ENCODE results near the gene OTX2. TPM values are rescaled to one million over a fixed set of nuclear protein-coding genes. Genes with fewer than 3 reads are reported as not detected.

Gene OTX2
- total and polyA plus RNA-seq, 2 experiments from 2014 or later: 16.5 to 23.9 TPM

- Histone ChIP-seq H3K27ac (ENCODE audit: low read depth) (no peak overlapping the region), H3F3A (replicated peaks; ENCODE audit: low read depth) (no peaks in the 10 kb centered on the region), H2AFZ (no peak overlapping the region), H4K20me1 (replicated peaks; ENCODE audit: insufficient read depth) (no peaks in the 10 kb centered on the region), H3K36me3 (ENCODE audit: insufficient read depth) (no peaks in the 10 kb centered on the region), H3K4me1 (ENCODE audit: insufficient read depth) (peaks cover 30% of the 10 kb centered on the region), H3K79me2 (replicated peaks; ENCODE audit: insufficient read depth) (no peaks in the 10 kb centered on the region), H3K9me2 (ENCODE audit: insufficient read depth) (no peaks in the 10 kb centered on the region), H3K27me3 (ENCODE audit: insufficient read depth) (no peaks in the 10 kb centered on the region), H3K4me3 (no peak overlapping the region), H3K4me2 (no peak overlapping the region)
- no peaks in the 10 kb centered on the region for H3K27me3 Mint-ChIP-seq (ENCODE audit: insufficient read depth, low read depth, poor library complexity)
- H3K4me3 Mint-ChIP-seq: no peak overlapping the region
- ATAC-seq: no peak
- DNase-seq (ENCODE audit: low spot score): no peak
- H3K9me3 Mint-ChIP-seq: no peaks in the 10 kb centered on the region; the same call in 2 of the 3 replicates
- H3K36me3 Mint-ChIP-seq (ENCODE audit: low read depth): no peaks in the 10 kb centered on the region
- H3K4me1 Mint-ChIP-seq: peaks cover 33% of the 10 kb centered on the region
- no peak overlapping the region for H3K27ac Mint-ChIP-seq
- no peak for TF ChIP-seq REST (IDR thresholded peaks at IDR 0.05; ENCODE audit: unreplicated experiment)
- no peak for TF ChIP-seq JUNB (IDR thresholded peaks at IDR 0.05; ENCODE audit: unreplicated experiment)
- TF ChIP-seq, protein P1, sequence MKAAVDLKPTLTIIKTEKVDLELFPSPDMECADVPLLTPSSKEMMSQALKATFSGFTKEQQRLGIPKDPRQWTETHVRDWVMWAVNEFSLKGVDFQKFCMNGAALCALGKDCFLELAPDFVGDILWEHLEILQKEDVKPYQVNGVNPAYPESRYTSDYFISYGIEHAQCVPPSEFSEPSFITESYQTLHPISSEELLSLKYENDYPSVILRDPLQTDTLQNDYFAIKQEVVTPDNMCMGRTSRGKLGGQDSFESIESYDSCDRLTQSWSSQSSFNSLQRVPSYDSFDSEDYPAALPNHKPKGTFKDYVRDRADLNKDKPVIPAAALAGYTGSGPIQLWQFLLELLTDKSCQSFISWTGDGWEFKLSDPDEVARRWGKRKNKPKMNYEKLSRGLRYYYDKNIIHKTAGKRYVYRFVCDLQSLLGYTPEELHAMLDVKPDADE (IDR thresholded peaks at IDR 0.05): no peak
- TF ChIP-seq EZH2 (IDR thresholded peaks at IDR 0.05; ENCODE audit: low read depth, unreplicated experiment): no peak
- TF ChIP-seq POLR2AphosphoS5 (IDR thresholded peaks at IDR 0.05; ENCODE audit: low read depth): no peak
- TF ChIP-seq ZNF462 (CRISPR knock-in tag; IDR thresholded peaks at IDR 0.05): no peak
- TF ChIP-seq NANOG (IDR thresholded peaks at IDR 0.05; ENCODE audit: borderline replicate concordance): no peak
- no peak for TF ChIP-seq ZNF331 (CRISPR knock-in tag; IDR thresholded peaks at IDR 0.05; ENCODE audit: low read depth)
- no peak for TF ChIP-seq EZH2phosphoT487 (IDR thresholded peaks at IDR 0.05; ENCODE audit: unreplicated experiment)
- no peak for TF ChIP-seq CREB1 (CRISPR knock-in tag; IDR thresholded peaks at IDR 0.05; ENCODE audit: low read depth)
- TF ChIP-seq STAT1 (IDR thresholded peaks at IDR 0.05; ENCODE audit: unreplicated experiment): no peak
- TF ChIP-seq ZNF114 (CRISPR knock-in tag; IDR thresholded peaks at IDR 0.05): no peak
- no peak for TF ChIP-seq CTCF (conservative IDR thresholded peaks at IDR 0.05; ENCODE audit: low read depth in 2 of 2)
Observed at GRCh38 chr14:56754921-56755320, 55.4 kb downstream of the OTX2 start.
